ENCODE results near the gene IER3. TPM values are rescaled to one million over a fixed set of nuclear protein-coding genes. Genes with fewer than 3 reads are reported as not detected.
"Not testable (repeated sequence)": the region's sequence is repeated elsewhere in the genome, so short reads cannot be mapped to it uniquely, and the experiment has no call there.

Gene IER3
- polyA plus RNA-seq, 4 donors, result 19.0 to 29.8 (median 22.9) TPM

- DNase-seq (ENCODE audit: low read depth in 4 of 4, low spot score in 2 of 4), result no peak
These were observed 24.9 kb upstream of the IER3 start for GRCh38 chr6:30769088-30769852.

GRCh38 chr6:30768634-30769087 is 24.3 kb upstream of the IER3 start:
- no peak for DNase-seq (ENCODE audit: low read depth in 4 of 4, low spot score in 2 of 4)

GRCh38 chr6:30767944-30768301 is 23.6 kb upstream of the IER3 start:
- DNase-seq (ENCODE audit: low read depth in 4 of 4, low spot score in 2 of 4), result no peak

GRCh38 chr6:30767158-30767943 is 23.0 kb upstream of the IER3 start:
- DNase-seq (ENCODE audit: low read depth in 4 of 4, low spot score in 2 of 4), result no peak

GRCh38 chr6:30766461-30767157 is 22.3 kb upstream of the IER3 start:
- no peak for DNase-seq (ENCODE audit: low read depth in 4 of 4, low spot score in 2 of 4)

- not testable (repeated sequence) for DNase-seq (ENCODE audit: low read depth in 4 of 4, low spot score in 2 of 4)
These were observed 21.1 kb upstream of the IER3 start for GRCh38 chr6:30765495-30765894.

- DNase-seq (ENCODE audit: low read depth in 4 of 4, low spot score in 2 of 4), result not testable (repeated sequence)
These were observed 20.2 kb upstream of the IER3 start for GRCh38 chr6:30764490-30765043.

GRCh38 chr6:30763618-30764489 is 19.5 kb upstream of the IER3 start:
- DNase-seq (ENCODE audit: low read depth in 4 of 4, low spot score in 2 of 4), result no peak

GRCh38 chr6:30763155-30763617 is 18.8 kb upstream of the IER3 start:
- no peak for DNase-seq (ENCODE audit: low read depth in 4 of 4, low spot score in 2 of 4)

GRCh38 chr6:30761791-30762429 is 17.6 kb upstream of the IER3 start:
- no peak for DNase-seq (ENCODE audit: low read depth in 4 of 4, low spot score in 2 of 4)

- DNase-seq (ENCODE audit: low read depth in 4 of 4, low spot score in 2 of 4), result no peak
These were observed 16.2 kb upstream of the IER3 start for GRCh38 chr6:30760549-30760948.

- DNase-seq (ENCODE audit: low read depth in 4 of 4, low spot score in 2 of 4), result no peak
These were observed 15.4 kb upstream of the IER3 start for GRCh38 chr6:30759575-30760239.

- DNase-seq (ENCODE audit: low read depth in 4 of 4, low spot score in 2 of 4), result no peak
These were observed 13.0 kb upstream of the IER3 start for GRCh38 chr6:30757261-30757904.

GRCh38 chr6:30756405-30757003 is 12.2 kb upstream of the IER3 start:
- DNase-seq (ENCODE audit: low read depth in 4 of 4, low spot score in 2 of 4), result not testable (repeated sequence)

GRCh38 chr6:30754631-30755030 is 10.3 kb upstream of the IER3 start:
- no peak for DNase-seq (ENCODE audit: low read depth in 4 of 4, low spot score in 2 of 4)

GRCh38 chr6:30752157-30752927 is 8.0 kb upstream of the IER3 start:
- no peak for DNase-seq (ENCODE audit: low read depth in 4 of 4, low spot score in 2 of 4)

- no peak for DNase-seq (ENCODE audit: low read depth in 4 of 4, low spot score in 2 of 4)
These were observed 6.0 kb upstream of the IER3 start for GRCh38 chr6:30750379-30750668.
